SK-N-SH (cell line): ENCODE results near the gene MDH1. TPM values are rescaled to one million over a fixed set of nuclear protein-coding genes. Genes with fewer than 3 reads are reported as not detected.

Experiments
- CTCF ChIA-PET: fragments of 300-600, 350-600 bp; formaldehyde crosslinking; extraction: SDS; loops from one replicate; lab custom pipeline; 2021; lab: Yijun Ruan, JAX
- POLR2A ChIA-PET: fragments of 350-600 bp; sonication (Branson Sonifier 250); formaldehyde crosslinking; extraction: SDS; loops from one replicate; lab custom pipeline; 2020; ENCODE audit warnings: antibody characterized with exemption, inconsistent platforms; lab: Yijun Ruan, JAX
- DNase-seq: peaks from one replicate; pipeline ENCODE4 v3.0.0; 2012
- H2AFZ ChIP-seq: fragments of 200-600 bp; sonication (generic); 2 replicates; pipeline ENCODE4 v1.8.1; 2016; ENCODE audit warnings: antibody characterized with exemption, mild to moderate bottlenecking, low read depth
- H3F3A ChIP-seq: fragments of 200-600 bp; sonication (generic); replicated peaks from 2 replicates; pipeline ENCODE3; 2016; ENCODE audit warnings: antibody characterized with exemption, mild to moderate bottlenecking; ENCODE audit not compliant: insufficient read depth
- H3K27ac ChIP-seq, 2 experiments: fragments of 200-500 bp in 1 of 2; fragments of 200-600 bp in 1 of 2; sonication (Bioruptor generic) in 1 of 2; sonication (generic), shearing (Covaris generic) in 1 of 2; 2 replicates each; pipeline versions ENCODE4 v1.5.1 to v1.6.1; 2014 to 2016; ENCODE audit warnings: low read depth in 2 of 2, inconsistent platforms in 1 of 2, low read length in 1 of 2, mild to moderate bottlenecking in 1 of 2, mixed read lengths in 1 of 2
- H3K27me3 ChIP-seq: fragments of 200-600 bp; sonication (generic), shearing (Covaris generic); 2 replicates; pipeline ENCODE4 v1.6.1; 2016; ENCODE audit warnings: mixed run types; ENCODE audit not compliant: insufficient read depth
- H3K36me3 ChIP-seq, 2 experiments: fragments of 200-500 bp in 1 of 2; fragments of 200-600 bp in 1 of 2; sonication (Bioruptor generic) in 1 of 2; sonication (generic) in 1 of 2; replicated peaks in 1 of 2; 2 replicates each; pipeline versions ENCODE3 to v1.5.1; 2014 to 2016; ENCODE audit warnings: low read length in 1 of 2, mild to moderate bottlenecking in 1 of 2; ENCODE audit not compliant: insufficient read depth in 2 of 2, control insufficient read depth in 1 of 2
- H3K4me1 ChIP-seq, 2 experiments: fragments of 200-500 bp in 1 of 2; fragments of 200-600 bp in 1 of 2; sonication (Bioruptor generic) in 1 of 2; sonication (generic), shearing (Covaris generic) in 1 of 2; 2 replicates each; pipeline versions ENCODE4 v1.5.1 to v1.6.1; 2014 to 2016; ENCODE audit warnings: low read depth in 1 of 2, low read length in 1 of 2, mixed run types in 1 of 2; ENCODE audit not compliant: insufficient read depth in 2 of 2, control insufficient read depth in 1 of 2
- H3K4me2 ChIP-seq: fragments of 200-600 bp; sonication (generic), shearing (Covaris generic); 2 replicates; pipeline ENCODE4 v1.6.1; 2017; ENCODE audit warnings: mixed run types
- H3K4me3 ChIP-seq, 2 experiments: fragments of 200-500 bp in 1 of 2; fragments of 200-600 bp in 1 of 2; sonication (Bioruptor generic) in 1 of 2; sonication (generic), shearing (Covaris generic) in 1 of 2; 2 replicates each; pipeline versions ENCODE4 v1.5.1 to v1.8.1; 2014 to 2016; ENCODE audit warnings: low read depth in 2 of 2, inconsistent platforms in 1 of 2, low read length in 1 of 2, mild to moderate bottlenecking in 1 of 2, mixed read lengths in 1 of 2, moderate library complexity in 1 of 2
- H3K79me2 ChIP-seq: fragments of 200-600 bp; sonication (generic); 2 replicates; pipeline ENCODE4 v1.8.1; 2017; ENCODE audit warnings: mild to moderate bottlenecking; ENCODE audit not compliant: insufficient read depth
- H3K9ac ChIP-seq: fragments of 200-600 bp; sonication (generic); 2 replicates; pipeline ENCODE4 v1.6.1; 2017; ENCODE audit warnings: mixed run types
- H3K9me2 ChIP-seq: fragments of 200-600 bp; sonication (generic); 2 replicates; pipeline ENCODE4 v1.6.1; 2017; ENCODE audit warnings: mixed run types
- H3K9me3 ChIP-seq: fragments of 200-600 bp; sonication (generic); 2 replicates; pipeline ENCODE4 v1.6.1; 2017; ENCODE audit warnings: mixed run types, mild to moderate bottlenecking, moderate library complexity
- H4K20me1 ChIP-seq: fragments of 200-600 bp; sonication (generic); 2 replicates; pipeline ENCODE4 v1.6.1; 2017; ENCODE audit warnings: mild to moderate bottlenecking, mixed run types; ENCODE audit not compliant: insufficient read depth
- CHD2 ChIP-seq: fragments of 150-350 bp; IDR thresholded peaks from 2 replicates; pipeline ENCODE4 v1.6.1; 2018; ENCODE audit warnings: low read length; ENCODE audit not compliant: partially characterized antibody
- EP300 ChIP-seq, 2 experiments: IDR thresholded peaks; 2 replicates each; pipeline versions ENCODE4 v1.4.0 to v1.6.1; 2012; ENCODE audit warnings: borderline replicate concordance in 1 of 2, low read depth in 1 of 2, low read length in 1 of 2
- FOXM1 ChIP-seq: IDR thresholded peaks from 2 replicates; pipeline ENCODE4 v1.4.0; 2012; ENCODE audit warnings: low read depth, mild to moderate bottlenecking
- IRF3 ChIP-seq: fragments of 150-350 bp; IDR thresholded peaks from 2 replicates; pipeline ENCODE4 v1.6.1; 2016; ENCODE audit warnings: mild to moderate bottlenecking, low read depth, low read length
- MAX ChIP-seq: IDR thresholded peaks from 2 replicates; pipeline ENCODE4 v1.4.0; 2012; ENCODE audit warnings: low read depth
- MEF2A ChIP-seq: IDR thresholded peaks from 2 replicates; pipeline ENCODE4 v1.4.0; 2012; ENCODE audit warnings: low read depth, borderline replicate concordance
- MXI1 ChIP-seq: IDR thresholded peaks from 2 replicates; pipeline ENCODE4 v1.6.1; 2012; ENCODE audit warnings: mild to moderate bottlenecking, low read depth, low read length, improper control_type of control experiment
- POLR2AphosphoS5 ChIP-seq: IDR thresholded peaks from 2 replicates; pipeline ENCODE4 v1.6.1; 2012; ENCODE audit warnings: low read depth, low read length
- REST ChIP-seq: IDR thresholded peaks from 2 replicates; pipeline ENCODE4 v1.6.1; 2012; ENCODE audit warnings: mild to moderate bottlenecking, low read depth, low read length, moderate library complexity
- RXRA ChIP-seq: IDR thresholded peaks from 2 replicates; pipeline ENCODE4 v1.4.0; 2012; ENCODE audit warnings: low read depth, mild to moderate bottlenecking, borderline replicate concordance
- SMC3 ChIP-seq: IDR thresholded peaks from 2 replicates; pipeline ENCODE4 v1.6.1; 2012; ENCODE audit warnings: low read depth, low read length, improper control_type of control experiment
- TEAD4 ChIP-seq: IDR thresholded peaks from 2 replicates; pipeline ENCODE4 v1.4.0; 2012; ENCODE audit warnings: mild to moderate bottlenecking, borderline replicate concordance; ENCODE audit not compliant: insufficient read depth
- USF1 ChIP-seq: IDR thresholded peaks from 2 replicates; pipeline ENCODE4 v1.4.0; 2012; ENCODE audit warnings: low read depth, borderline replicate concordance
- ZBTB33 ChIP-seq: IDR thresholded peaks from 2 replicates; pipeline ENCODE4 v1.4.0; 2012; ENCODE audit warnings: low read depth, borderline replicate concordance
- WGBS: methylation state at CpG from one replicate; pipeline ENCODE4 v1.1.6; 2017; ENCODE audit warnings: low lambda C conversion rate; 5-methylcytosine and 5-hydroxymethylcytosine counted together
- polyA plus RNA-seq, 3 experiments: library from polyadenylated mRNA; depleted of rRNA; stranded (reverse); fragments of >200 nt; gene quantifications; 2 replicates each; pipeline ENCODE4 v1.2.3, GENCODE V29; 2012

The MDH1 gene
- polyA plus RNA-seq, 1 of the 3 experiments (the other 2 are of a cell fraction): 201 TPM

GRCh38 chr2:63651861-63652651 lies 63.3 kb downstream of the MDH1 start (continued):
- TF ChIP-seq MEF2A: no peak

- POLR2A ChIA-PET: no interaction called here
- Histone ChIP-seq H4K20me1 (no peaks in the 10 kb centered on the region), H3K4me2 (no peak overlapping the region), H3F3A (no peaks in the 10 kb centered on the region), H3K9me3 (no peaks in the 10 kb centered on the region), H3K27me3 (no peaks in the 10 kb centered on the region), H3K4me3 (no peak overlapping the region), H3K9me2 (no peaks in the 10 kb centered on the region), H3K4me1 (no peaks in the 10 kb centered on the region), H3K79me2 (no peaks in the 10 kb centered on the region), H3K9ac (no peak overlapping the region), H3K36me3 (no peaks in the 10 kb centered on the region), H2AFZ (no peak overlapping the region), H3K27ac (no peak overlapping the region)
- 60% methylated on average over 2 of the region's 2 CpGs for WGBS
- TF ChIP-seq TEAD4 (no peak), EP300 (IDR thresholded peaks at IDR 0.05; ENCODE audit: borderline replicate concordance in 1 of 2, low read depth in 1 of 2, low read length in 1 of 2) (no peak), USF1 (no peak)
- no peak for DNase-seq
- CTCF ChIA-PET: interaction anchor here (1.1 kb wide), 1 partner anchor 26 kb away, joined by 3 read pairs; no protein-coding TSS in a partner anchor
Observed at GRCh38 chr2:63652652-63652985, 63.9 kb downstream of the MDH1 start.

GRCh38 chr2:63654959-63655358 lies 66.2 kb downstream of the MDH1 start:
- no peak overlapping the region for H3K4me3 ChIP-seq
- POLR2A ChIA-PET: no interaction called here
- DNase-seq: no peak

More at GRCh38 chr2:63654959-63655358, 66.2 kb downstream of the MDH1 start:
- TF ChIP-seq REST: no peak
- TF ChIP-seq RXRA: no peak
- no peak for TF ChIP-seq ZBTB33
- TF ChIP-seq FOXM1: no peak
- no peak for TF ChIP-seq MXI1
- no peak for TF ChIP-seq POLR2AphosphoS5
- TF ChIP-seq CHD2: no peak
- TF ChIP-seq SMC3: no peak
- TF ChIP-seq MAX: no peak
- TF ChIP-seq IRF3: no peak
- 55% methylated on average over 1 of the region's 1 CpG for WGBS
- Histone ChIP-seq H3K36me3 (no peaks in the 10 kb centered on the region), H3K9ac (no peak overlapping the region), H3K27ac (no peak overlapping the region), H3K4me2 (no peak overlapping the region), H3K9me2 (no peaks in the 10 kb centered on the region), H3K27me3 (no peaks in the 10 kb centered on the region), H3K4me1 (no peaks in the 10 kb centered on the region), H3K9me3 (no peaks in the 10 kb centered on the region), H3F3A (no peaks in the 10 kb centered on the region), H3K79me2 (no peaks in the 10 kb centered on the region), H4K20me1 (no peaks in the 10 kb centered on the region), H2AFZ (no peak overlapping the region)
- CTCF ChIA-PET: no interaction called here
